GM12873 (cell line): ENCODE data around the gene ZNF473.

Experiments
- TF ChIP-seq, protein P1 (sequence below): IDR thresholded peaks from 2 replicates; pipeline ENCODE4 v1.5.1; 2012; ENCODE audit warnings: low read depth, mild to moderate bottlenecking, moderate library complexity, low read length, control low read depth; ENCODE audit not compliant: insufficient read depth; ENCODE audit errors: missing control alignments

Gene ZNF473

DNA sequence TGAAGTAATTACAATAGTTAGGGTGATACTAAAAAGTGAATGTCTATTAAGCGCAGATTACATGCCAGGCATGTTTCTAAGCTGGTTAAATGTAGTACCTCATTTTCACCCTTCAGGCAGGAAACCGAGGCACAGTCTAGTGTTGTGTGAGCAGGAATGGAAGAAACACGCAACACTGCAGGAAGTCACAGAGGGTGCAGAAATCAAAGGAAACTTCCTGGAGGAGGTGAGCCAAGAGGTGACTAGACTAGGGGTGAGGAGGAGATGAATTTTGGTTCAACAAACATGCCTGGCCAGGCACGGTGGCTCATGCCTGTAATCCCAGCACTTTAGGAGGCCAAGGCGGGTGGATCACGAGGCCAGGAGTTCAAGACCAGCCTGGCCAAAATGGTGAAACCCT lies 41.8 kb downstream of the ZNF473 start:
- TF ChIP-seq, protein P1, sequence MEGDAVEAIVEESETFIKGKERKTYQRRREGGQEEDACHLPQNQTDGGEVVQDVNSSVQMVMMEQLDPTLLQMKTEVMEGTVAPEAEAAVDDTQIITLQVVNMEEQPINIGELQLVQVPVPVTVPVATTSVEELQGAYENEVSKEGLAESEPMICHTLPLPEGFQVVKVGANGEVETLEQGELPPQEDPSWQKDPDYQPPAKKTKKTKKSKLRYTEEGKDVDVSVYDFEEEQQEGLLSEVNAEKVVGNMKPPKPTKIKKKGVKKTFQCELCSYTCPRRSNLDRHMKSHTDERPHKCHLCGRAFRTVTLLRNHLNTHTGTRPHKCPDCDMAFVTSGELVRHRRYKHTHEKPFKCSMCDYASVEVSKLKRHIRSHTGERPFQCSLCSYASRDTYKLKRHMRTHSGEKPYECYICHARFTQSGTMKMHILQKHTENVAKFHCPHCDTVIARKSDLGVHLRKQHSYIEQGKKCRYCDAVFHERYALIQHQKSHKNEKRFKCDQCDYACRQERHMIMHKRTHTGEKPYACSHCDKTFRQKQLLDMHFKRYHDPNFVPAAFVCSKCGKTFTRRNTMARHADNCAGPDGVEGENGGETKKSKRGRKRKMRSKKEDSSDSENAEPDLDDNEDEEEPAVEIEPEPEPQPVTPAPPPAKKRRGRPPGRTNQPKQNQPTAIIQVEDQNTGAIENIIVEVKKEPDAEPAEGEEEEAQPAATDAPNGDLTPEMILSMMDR = no peak

DNA sequence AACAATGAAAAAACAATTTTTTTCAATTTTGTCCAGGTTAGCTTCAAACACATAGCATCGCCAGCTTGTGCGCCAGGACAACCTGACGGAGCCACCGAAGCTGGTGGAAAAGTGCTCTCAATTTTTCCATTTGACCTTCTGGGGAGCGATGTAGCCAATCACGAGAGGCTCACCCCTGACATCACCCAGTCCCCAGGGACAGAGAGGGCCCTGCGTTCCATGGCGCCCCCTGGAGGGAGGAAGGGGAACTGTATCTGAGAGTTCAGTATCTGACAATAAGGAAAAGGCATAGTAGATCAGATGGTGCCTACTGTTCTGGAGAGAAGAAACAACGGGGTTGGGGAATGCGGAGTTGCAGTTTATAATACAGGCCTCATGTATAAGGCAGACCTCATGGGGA lies 64.9 kb downstream of the ZNF473 start:
- TF ChIP-seq, protein P1 = peak; percentile 49
